PC-9 (cell line): ENCODE measurements around the gene TTF2. TPM values are rescaled to one million over a fixed set of nuclear protein-coding genes. Genes with fewer than 3 reads are reported as not detected.

Experiments
- Bru-seq: library from RNA; stranded (reverse); fragments of 400-500 nt; gene quantifications from one replicate; lab custom pipeline; 2021; lab: Mats Ljungman, UMichigan
- BruChase-seq, 2 experiments: library from RNA; stranded (reverse); fragments of 400-500 nt; gene quantifications; one replicate each; lab custom pipeline; 2021; lab: Mats Ljungman, UMichigan
- BruUV-seq: library from RNA; stranded (reverse); fragments of 400-500 nt; replicated peaks from 2 replicates; lab custom pipeline; 2021; lab: Mats Ljungman, UMichigan
- CTCF ChIA-PET: fragments of 300-600 bp; sonication (Branson Sonifier 250); formaldehyde crosslinking; loops from one replicate; lab custom pipeline; 2022; ENCODE audit warnings: antibody characterized with exemption; lab: Charles Lee
- POLR2A ChIA-PET: fragments of 300-600 bp; sonication (Branson Sonifier 250); formaldehyde crosslinking; loops from one replicate; lab custom pipeline; 2022; ENCODE audit warnings: antibody characterized with exemption; ENCODE audit not compliant: unreplicated experiment; lab: Charles Lee
- DNase-seq, 2 experiments: peaks; one replicate each; pipeline versions ENCODE4 v3.0.0 to v3.0.0-alpha.2; 2015 to 2022; ENCODE audit warnings: mixed read lengths in 1 of 2
- H2AFZ ChIP-seq: fragments of 200-600 bp; sonication (generic); 2 replicates; pipeline ENCODE4 v1.8.1; 2017; ENCODE audit warnings: antibody characterized with exemption
- H3F3A ChIP-seq: fragments of 200-600 bp; sonication (generic); 2 replicates; pipeline ENCODE4 v1.8.1; 2017; ENCODE audit warnings: antibody characterized with exemption, mild to moderate bottlenecking, low read depth; ENCODE audit not compliant: insufficient read depth
- H3K27ac ChIP-seq: fragments of 200-600 bp; sonication (generic); 2 replicates; pipeline ENCODE4 v1.6.1; 2016; ENCODE audit warnings: mixed run types
- H3K27me3 ChIP-seq: fragments of 200-600 bp; sonication (generic); 2 replicates; pipeline ENCODE4 v1.6.1; 2016; ENCODE audit warnings: low read depth, mixed run types; ENCODE audit not compliant: insufficient read depth
- H3K36me3 ChIP-seq: fragments of 200-600 bp; sonication (generic); 2 replicates; pipeline ENCODE4 v1.6.1; 2016; ENCODE audit warnings: low read depth, mixed run types
- H3K4me1 ChIP-seq: fragments of 200-600 bp; sonication (generic); replicated peaks from 2 replicates; pipeline ENCODE4 v1.6.1; 2016; ENCODE audit warnings: mixed run types; ENCODE audit not compliant: insufficient read depth
- H3K4me2 ChIP-seq: fragments of 200-600 bp; sonication (generic); 2 replicates; pipeline ENCODE4 v1.6.1; 2017; ENCODE audit warnings: mixed run types
- H3K4me3 ChIP-seq: fragments of 200-600 bp; sonication (generic); 2 replicates; pipeline ENCODE4 v1.6.1; 2016; ENCODE audit warnings: mixed run types
- H3K79me2 ChIP-seq: fragments of 200-600 bp; sonication (generic); 2 replicates; pipeline ENCODE4 v1.6.1; 2017; ENCODE audit warnings: low read depth, mixed run types
- H3K9me2 ChIP-seq: fragments of 200-600 bp; sonication (generic); 2 replicates; pipeline ENCODE4 v1.8.1; 2017; ENCODE audit warnings: mild to moderate bottlenecking; ENCODE audit not compliant: insufficient read depth
- H3K9me3 ChIP-seq: fragments of 200-600 bp; sonication (generic); 2 replicates; pipeline ENCODE4 v1.8.1; 2016; ENCODE audit warnings: low read depth; ENCODE audit not compliant: insufficient read depth
- H4K20me1 ChIP-seq: fragments of 200-600 bp; sonication (generic); 2 replicates; pipeline ENCODE4 v1.8.1; 2017; ENCODE audit not compliant: insufficient read depth
- EZH2 ChIP-seq: fragments of 200-600 bp; sonication (generic); IDR thresholded peaks from 2 replicates; pipeline ENCODE4 v1.8.0; 2017; ENCODE audit warnings: antibody characterized with exemption, low read depth
- intact Hi-C: fragments of 100-400 bp; cut with micrococcal nuclease; formaldehyde crosslinking; loops from one replicate; pipeline ENCODE4 v1.10.0; 2022; ENCODE audit not compliant: unreplicated experiment
- long read RNA-seq: library from polyadenylated mRNA; stranded (forward); transcript quantifications from one replicate; pipeline ENCODE4 v2.0.0, GENCODE V29; 2022
- total RNA-seq: library from RNA; stranded (reverse); gene quantifications from 2 replicates; pipeline ENCODE4 v1.2.3, GENCODE V29; 2021
- TF ChIP-seq, protein P1 (sequence below): fragments of 200-600 bp; sonication (generic); conservative IDR thresholded peaks from 2 replicates; pipeline ENCODE4 v1.6.1; 2017; ENCODE audit warnings: mixed run types, antibody characterized with exemption, mild to moderate bottlenecking, moderate library complexity

TTF2 gene
- 62.2 and 63.4 TPM in 2 replicates for total RNA-seq
- Bru-seq, nascent RNA: percentile 89 among the genes with signal in this experiment
- BruChase-seq, experiment 1, labeled RNA remaining after a 2-hour chase: percentile 86 among the genes with signal in this experiment
- BruChase-seq, experiment 2, labeled RNA remaining after a 6-hour chase: percentile 86 among the genes with signal in this experiment
- long read RNA-seq, full-length matches to known transcripts: 15 of 39 reads
- long read RNA-seq, partial matches to known transcripts: 7 of 39 reads
- long read RNA-seq, other reads (novel, unspliced or antisense): 17 of 39 reads

DNA sequence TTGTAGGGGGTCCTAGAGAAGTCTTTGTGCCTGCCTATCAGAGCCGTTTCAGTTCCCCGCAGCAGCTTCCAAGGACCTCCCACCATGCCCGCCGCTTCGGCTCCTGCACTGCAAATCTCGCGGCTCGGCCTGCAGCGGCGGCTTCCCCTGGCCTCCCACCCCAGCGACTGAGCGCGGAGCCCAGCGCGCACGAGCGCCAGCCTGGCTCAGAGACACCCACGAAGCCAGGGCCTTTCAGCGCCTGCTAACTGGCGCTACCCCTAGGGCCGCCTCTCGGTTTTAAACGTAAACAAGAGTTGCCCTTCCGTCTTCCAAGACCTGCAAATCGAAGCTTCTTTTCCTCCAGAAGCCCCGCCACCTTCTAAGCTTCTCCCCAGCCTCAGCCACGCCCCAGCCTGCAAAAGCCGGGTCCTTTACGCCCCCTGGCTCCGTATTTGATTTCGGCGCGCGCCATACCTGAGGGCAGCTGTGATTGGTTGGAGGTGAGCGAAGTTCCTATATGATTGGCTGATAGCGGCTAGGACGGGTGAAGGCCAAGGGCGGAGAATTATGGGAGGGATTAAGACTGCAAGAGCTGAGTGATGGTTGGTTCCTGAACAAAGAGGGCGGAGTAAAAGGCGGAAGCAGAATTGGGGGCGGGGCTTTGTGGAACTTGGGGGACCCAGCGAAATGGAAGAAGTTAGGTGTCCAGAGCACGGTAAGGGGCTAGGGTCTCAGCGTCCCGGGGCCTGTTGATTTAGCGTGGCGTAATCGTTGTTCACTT, at the start of gene TTF2:
Gene TTF2, plus strand, starts transcription at position 649 of the 763 bp plus-strand sequence. Its CDS starts 21 bp downstream, at position 670.
- Histone ChIP-seq H3K27ac (peak within 1 kb of the TSS; percentile 70), H3K4me1 (peaks cover 24% of the 10 kb centered on the region), H3K27me3 (no peaks in the 10 kb centered on the region), H3K4me3 (peak within 1 kb of the TSS; percentile 67), H3F3A (peaks cover 11% of the 10 kb centered on the region), H3K36me3 (peaks cover 23% of the 10 kb centered on the region), H2AFZ (peak within 1 kb of the TSS; percentile 88), H4K20me1 (no peaks in the 10 kb centered on the region), H3K9me3 (no peaks in the 10 kb centered on the region), H3K79me2 (peaks cover 53% of the 10 kb centered on the region), H3K9me2 (no peaks in the 10 kb centered on the region), H3K4me2 (peak within 1 kb of the TSS; percentile 99)
- no TSS peak for BruUV-seq
- POLR2A ChIA-PET: interaction anchor here (0.5 to 1.2 kb wide), 24 partner anchors 122 to 1432 kb away, joined by 3 to 17 read pairs (median 4); partner anchors contain the start of genes CD58 and IGSF3
- DNase-seq: peak; percentile 98 to 100
- CTCF ChIA-PET: interaction anchor here (0.5 to 1.7 kb wide), 5 partner anchors 69 to 485 kb away, joined by 4 to 6 read pairs (median 4); no protein-coding TSS in a partner anchor
- intact Hi-C loops: loop anchor here (2.0 to 5.0 kb wide), 5 partner anchors 207 to 918 kb away; no protein-coding TSS in a partner anchor
- TF ChIP-seq EZH2: no peak
- TF ChIP-seq, protein P1, sequence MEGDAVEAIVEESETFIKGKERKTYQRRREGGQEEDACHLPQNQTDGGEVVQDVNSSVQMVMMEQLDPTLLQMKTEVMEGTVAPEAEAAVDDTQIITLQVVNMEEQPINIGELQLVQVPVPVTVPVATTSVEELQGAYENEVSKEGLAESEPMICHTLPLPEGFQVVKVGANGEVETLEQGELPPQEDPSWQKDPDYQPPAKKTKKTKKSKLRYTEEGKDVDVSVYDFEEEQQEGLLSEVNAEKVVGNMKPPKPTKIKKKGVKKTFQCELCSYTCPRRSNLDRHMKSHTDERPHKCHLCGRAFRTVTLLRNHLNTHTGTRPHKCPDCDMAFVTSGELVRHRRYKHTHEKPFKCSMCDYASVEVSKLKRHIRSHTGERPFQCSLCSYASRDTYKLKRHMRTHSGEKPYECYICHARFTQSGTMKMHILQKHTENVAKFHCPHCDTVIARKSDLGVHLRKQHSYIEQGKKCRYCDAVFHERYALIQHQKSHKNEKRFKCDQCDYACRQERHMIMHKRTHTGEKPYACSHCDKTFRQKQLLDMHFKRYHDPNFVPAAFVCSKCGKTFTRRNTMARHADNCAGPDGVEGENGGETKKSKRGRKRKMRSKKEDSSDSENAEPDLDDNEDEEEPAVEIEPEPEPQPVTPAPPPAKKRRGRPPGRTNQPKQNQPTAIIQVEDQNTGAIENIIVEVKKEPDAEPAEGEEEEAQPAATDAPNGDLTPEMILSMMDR: peak; percentile 50; the same call in 1 of the 2 replicates

DNA sequence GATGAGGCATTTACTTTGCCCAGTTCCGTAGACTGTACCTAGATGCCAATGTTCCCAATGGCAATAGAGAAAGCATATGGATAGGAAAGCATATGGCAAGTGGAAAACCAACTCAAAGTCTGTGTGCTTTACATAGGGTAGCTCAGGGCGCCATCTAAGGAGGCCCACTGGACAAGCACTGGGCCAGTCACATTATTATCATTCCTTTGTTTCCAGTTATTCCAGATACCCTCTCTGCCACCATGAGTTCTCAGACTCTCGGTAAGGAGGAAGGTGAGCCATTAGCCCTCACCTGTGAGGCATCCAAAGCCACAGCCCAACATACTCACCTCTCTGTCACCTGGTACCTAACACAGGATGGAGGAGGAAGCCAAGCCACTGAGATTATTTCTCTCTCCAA, 48.8 kb upstream of the TTF2 start:
- CTCF ChIA-PET: no interaction called here
- Histone ChIP-seq H3K9me2 (no peaks in the 10 kb centered on the region), H2AFZ (no peak overlapping the region), H4K20me1 (no peaks in the 10 kb centered on the region), H3K27me3 (no peaks in the 10 kb centered on the region), H3K79me2 (no peaks in the 10 kb centered on the region), H3K4me1 (peaks cover 32% of the 10 kb centered on the region), H3K4me3 (no peak overlapping the region), H3F3A (peaks cover 12% of the 10 kb centered on the region), H3K9me3 (no peaks in the 10 kb centered on the region), H3K36me3 (no peaks in the 10 kb centered on the region), H3K4me2 (no peak overlapping the region), H3K27ac (no peak overlapping the region)
- DNase-seq: no peak
- intact Hi-C loops: no loop called here
- TF ChIP-seq, protein P1: no peak
- no peak for TF ChIP-seq EZH2
- POLR2A ChIA-PET: no interaction called here
- BruUV-seq: no TSS peak

DNA sequence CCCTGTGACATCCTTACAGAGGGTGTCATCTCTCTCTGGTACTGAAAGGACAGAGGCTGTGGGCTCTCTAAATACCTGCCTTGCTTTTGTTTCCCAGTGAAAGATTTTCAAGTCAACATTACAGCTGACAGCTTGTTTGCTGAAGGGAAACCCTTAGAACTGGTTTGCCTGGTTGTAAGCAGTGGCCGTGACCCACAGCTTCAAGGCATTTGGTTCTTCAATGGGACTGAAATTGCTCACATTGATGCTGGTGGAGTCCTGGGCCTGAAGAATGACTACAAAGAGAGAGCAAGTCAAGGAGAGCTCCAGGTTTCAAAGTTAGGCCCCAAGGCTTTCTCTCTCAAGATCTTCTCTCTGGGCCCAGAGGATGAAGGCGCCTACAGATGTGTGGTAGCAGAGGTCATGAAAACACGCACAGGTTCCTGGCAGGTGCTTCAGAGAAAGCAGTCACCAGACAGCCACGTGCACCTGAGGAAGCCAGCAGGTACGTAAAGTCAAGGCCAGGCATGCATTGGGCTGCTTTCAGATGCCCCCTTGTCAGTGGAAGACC, 46.7 kb upstream of the TTF2 start:
- TF ChIP-seq, protein P1: no peak
- no peak for TF ChIP-seq EZH2
- Histone ChIP-seq H3K9me3 (no peaks in the 10 kb centered on the region), H2AFZ (no peak overlapping the region), H3K27ac (0 out of 2 replicates have a peak overlapping the region, but pooled peaks have one; percentile 5), H3K4me2 (peak overlapping the region; percentile 28; the same call in 1 of the 2 replicates), H3K4me1 (peaks cover 20% of the 10 kb centered on the region), H3K4me3 (no peak overlapping the region), H3F3A (peaks cover 9% of the 10 kb centered on the region), H3K36me3 (no peaks in the 10 kb centered on the region), H4K20me1 (no peaks in the 10 kb centered on the region), H3K79me2 (no peaks in the 10 kb centered on the region), H3K27me3 (no peaks in the 10 kb centered on the region), H3K9me2 (no peaks in the 10 kb centered on the region)
- peak; percentile 49 to 92 for DNase-seq
- POLR2A ChIA-PET: interaction anchor here (0.7 kb wide), 1 partner anchor 910 kb away, joined by 9 read pairs; no protein-coding TSS in a partner anchor
- CTCF ChIA-PET: no interaction called here
- intact Hi-C loops: no loop called here
- no TSS peak for BruUV-seq
